ENCODE results near the gene INF2.
"Not testable (repeated sequence)": the region's sequence is repeated elsewhere in the genome, so short reads cannot be mapped to it uniquely, and the experiment has no call there.

INF2 gene

GRCh38 chr14:104657101-104657524, 32.3 kb upstream of the INF2 start:
- DNase-seq (ENCODE audit: low read depth), result no peak

- no peak for DNase-seq (ENCODE audit: low read depth)
Measured at GRCh38 chr14:104657563-104658324, 31.7 kb upstream of the INF2 start.

GRCh38 chr14:104658325-104658712, 31.1 kb upstream of the INF2 start:
- no peak for DNase-seq (ENCODE audit: low read depth)

- no peak for DNase-seq (ENCODE audit: low read depth)
Measured at GRCh38 chr14:104659146-104659545, 30.3 kb upstream of the INF2 start.

- no peak for DNase-seq (ENCODE audit: low read depth)
Measured at GRCh38 chr14:104659764-104660523, 29.5 kb upstream of the INF2 start.

GRCh38 chr14:104660597-104660996, 28.8 kb upstream of the INF2 start:
- DNase-seq (ENCODE audit: low read depth), result no peak

- no peak for DNase-seq (ENCODE audit: low read depth)
Measured at GRCh38 chr14:104661086-104661485, 28.3 kb upstream of the INF2 start.

GRCh38 chr14:104661528-104662157, 27.8 kb upstream of the INF2 start:
- DNase-seq (ENCODE audit: low read depth), result not testable (repeated sequence)

- DNase-seq (ENCODE audit: low read depth), result not testable (repeated sequence)
Measured at GRCh38 chr14:104662472-104662871, 26.9 kb upstream of the INF2 start.

- DNase-seq (ENCODE audit: low read depth), result no peak
Measured at GRCh38 chr14:104664107-104664506, 25.3 kb upstream of the INF2 start.

- no peak for DNase-seq (ENCODE audit: low read depth)
Measured at GRCh38 chr14:104664588-104664987, 24.8 kb upstream of the INF2 start.

GRCh38 chr14:104665114-104665656, 24.2 kb upstream of the INF2 start:
- DNase-seq (ENCODE audit: low read depth), result no peak

- peak; percentile 16 for DNase-seq (ENCODE audit: low read depth)
Measured at GRCh38 chr14:104665657-104666522, 23.5 kb upstream of the INF2 start.

- not testable (repeated sequence) for DNase-seq (ENCODE audit: low read depth)
Measured at GRCh38 chr14:104666523-104666895, 22.9 kb upstream of the INF2 start.

- no peak for DNase-seq (ENCODE audit: low read depth)
Measured at GRCh38 chr14:104666981-104667380, 22.4 kb upstream of the INF2 start.

- no peak for DNase-seq (ENCODE audit: low read depth)
Measured at GRCh38 chr14:104669697-104670096, 19.7 kb upstream of the INF2 start.

- not testable (repeated sequence) for DNase-seq (ENCODE audit: low read depth)
Measured at GRCh38 chr14:104671330-104671977, 18.0 kb upstream of the INF2 start.

GRCh38 chr14:104672119-104672518, 17.3 kb upstream of the INF2 start:
- not testable (repeated sequence) for DNase-seq (ENCODE audit: low read depth)

GRCh38 chr14:104673481-104673880, 15.9 kb upstream of the INF2 start:
- DNase-seq (ENCODE audit: low read depth), result no peak

- no peak for DNase-seq (ENCODE audit: low read depth)
Measured at GRCh38 chr14:104675447-104675846, 14.0 kb upstream of the INF2 start.

- DNase-seq (ENCODE audit: low read depth), result no peak
Measured at GRCh38 chr14:104676130-104676693, 13.2 kb upstream of the INF2 start.
